ENCODE results near the gene MEMO1.

DNA sequence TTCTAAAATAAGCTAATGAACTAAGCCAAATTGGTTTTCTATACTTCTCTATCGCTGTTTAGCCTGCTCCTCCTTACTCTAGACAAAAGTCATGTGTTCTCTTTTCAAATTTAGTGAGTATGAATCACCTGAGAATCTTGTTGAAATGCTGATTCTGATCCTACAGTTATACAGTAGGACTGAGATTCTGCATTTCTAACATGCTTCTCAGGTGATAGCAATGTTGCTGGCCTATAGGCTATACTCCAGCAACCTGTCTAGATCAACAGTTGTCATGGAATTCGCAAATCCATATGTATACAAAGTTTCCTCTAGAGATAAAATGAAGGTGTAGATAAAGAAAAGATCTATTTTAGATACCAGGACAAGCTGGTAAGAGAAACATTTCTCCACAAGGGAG, 62.9 kb downstream of the MEMO1 start:
- TF ChIP-seq, protein P1, sequence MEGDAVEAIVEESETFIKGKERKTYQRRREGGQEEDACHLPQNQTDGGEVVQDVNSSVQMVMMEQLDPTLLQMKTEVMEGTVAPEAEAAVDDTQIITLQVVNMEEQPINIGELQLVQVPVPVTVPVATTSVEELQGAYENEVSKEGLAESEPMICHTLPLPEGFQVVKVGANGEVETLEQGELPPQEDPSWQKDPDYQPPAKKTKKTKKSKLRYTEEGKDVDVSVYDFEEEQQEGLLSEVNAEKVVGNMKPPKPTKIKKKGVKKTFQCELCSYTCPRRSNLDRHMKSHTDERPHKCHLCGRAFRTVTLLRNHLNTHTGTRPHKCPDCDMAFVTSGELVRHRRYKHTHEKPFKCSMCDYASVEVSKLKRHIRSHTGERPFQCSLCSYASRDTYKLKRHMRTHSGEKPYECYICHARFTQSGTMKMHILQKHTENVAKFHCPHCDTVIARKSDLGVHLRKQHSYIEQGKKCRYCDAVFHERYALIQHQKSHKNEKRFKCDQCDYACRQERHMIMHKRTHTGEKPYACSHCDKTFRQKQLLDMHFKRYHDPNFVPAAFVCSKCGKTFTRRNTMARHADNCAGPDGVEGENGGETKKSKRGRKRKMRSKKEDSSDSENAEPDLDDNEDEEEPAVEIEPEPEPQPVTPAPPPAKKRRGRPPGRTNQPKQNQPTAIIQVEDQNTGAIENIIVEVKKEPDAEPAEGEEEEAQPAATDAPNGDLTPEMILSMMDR (IDR thresholded peaks at IDR 0.05), result no peak
- TF ChIP-seq POLR2A (IDR thresholded peaks at IDR 0.05), result no peak
